B cell (primary cell): ENCODE measurements around the gene CENPB.

Source experiments
- EZH2 ChIP-seq: IDR thresholded peaks from 2 replicates; pipeline ENCODE4 v1.6.1; 2012; ENCODE audit warnings: borderline replicate concordance, low read depth, mild to moderate bottlenecking, moderate library complexity, low read length; ENCODE audit not compliant: insufficient read depth, poor library complexity, severe bottlenecking
- TF ChIP-seq, protein P1 (sequence below): fragments of 200-600 bp; IDR thresholded peaks from one replicate; pipeline ENCODE4 v1.8.0; 2022; ENCODE audit warnings: antibody characterized with exemption, mild to moderate bottlenecking

DNA sequence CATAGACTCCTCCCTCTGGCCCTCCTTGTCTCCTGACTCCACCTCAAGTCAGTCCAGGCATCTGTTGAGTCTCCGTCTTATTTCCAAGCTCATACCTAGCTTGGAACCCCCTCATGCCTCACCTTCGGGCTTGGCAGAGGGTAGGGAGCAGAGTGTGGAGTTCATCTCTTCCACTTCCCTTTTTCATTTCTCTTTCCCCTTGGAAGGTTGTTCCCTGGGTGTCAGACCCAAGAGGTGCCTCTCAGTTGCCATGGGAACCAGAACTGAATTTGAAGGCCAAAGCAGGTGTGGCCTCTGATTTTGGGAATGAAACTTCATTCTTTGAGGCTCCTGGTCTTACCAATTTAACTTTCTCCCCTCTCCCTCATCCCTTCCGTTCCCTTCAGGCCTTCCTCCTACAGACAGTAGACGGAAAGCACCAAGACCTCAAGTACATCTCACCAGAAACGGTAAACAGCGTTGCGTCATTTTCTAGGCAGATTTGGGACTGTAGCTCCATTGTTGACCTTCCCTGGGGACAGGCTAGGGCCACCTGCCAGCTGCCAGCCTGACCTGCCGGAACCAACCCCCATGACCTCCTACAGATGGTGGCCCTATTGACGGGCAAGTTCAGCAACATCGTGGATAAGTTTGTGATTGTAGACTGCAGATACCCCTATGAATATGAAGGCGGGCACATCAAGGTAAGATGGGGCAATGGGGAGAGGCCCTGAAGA, 16.1 kb upstream of the CENPB start:
- TF ChIP-seq, protein P1, sequence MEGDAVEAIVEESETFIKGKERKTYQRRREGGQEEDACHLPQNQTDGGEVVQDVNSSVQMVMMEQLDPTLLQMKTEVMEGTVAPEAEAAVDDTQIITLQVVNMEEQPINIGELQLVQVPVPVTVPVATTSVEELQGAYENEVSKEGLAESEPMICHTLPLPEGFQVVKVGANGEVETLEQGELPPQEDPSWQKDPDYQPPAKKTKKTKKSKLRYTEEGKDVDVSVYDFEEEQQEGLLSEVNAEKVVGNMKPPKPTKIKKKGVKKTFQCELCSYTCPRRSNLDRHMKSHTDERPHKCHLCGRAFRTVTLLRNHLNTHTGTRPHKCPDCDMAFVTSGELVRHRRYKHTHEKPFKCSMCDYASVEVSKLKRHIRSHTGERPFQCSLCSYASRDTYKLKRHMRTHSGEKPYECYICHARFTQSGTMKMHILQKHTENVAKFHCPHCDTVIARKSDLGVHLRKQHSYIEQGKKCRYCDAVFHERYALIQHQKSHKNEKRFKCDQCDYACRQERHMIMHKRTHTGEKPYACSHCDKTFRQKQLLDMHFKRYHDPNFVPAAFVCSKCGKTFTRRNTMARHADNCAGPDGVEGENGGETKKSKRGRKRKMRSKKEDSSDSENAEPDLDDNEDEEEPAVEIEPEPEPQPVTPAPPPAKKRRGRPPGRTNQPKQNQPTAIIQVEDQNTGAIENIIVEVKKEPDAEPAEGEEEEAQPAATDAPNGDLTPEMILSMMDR: no peak
- TF ChIP-seq EZH2: no peak
